Measurements from ENCODE around the gene LTBP3. TPM values are rescaled to one million over a fixed set of nuclear protein-coding genes. Genes with fewer than 3 reads are reported as not detected.

Gene LTBP3
- total RNA-seq, 3 donors from 2014 or later = 63.0 to 98.9 (median 95.7) TPM

Other genes starting within 250 kb of the LTBP3 start
- 10 to 100 TPM; 11.3 to 20.8 (median 13.4) TPM for gene CDC42EP2, start 243.5 kb downstream of the LTBP3 start, total RNA-seq
- gene DPF2, start 224.5 kb downstream of the LTBP3 start, total RNA-seq = 10 to 100 TPM; 30.7 to 44.8 (median 39.7) TPM
- gene TIGD3, start 203.6 kb downstream of the LTBP3 start, total RNA-seq = 1 to 10 TPM in 1 of 3 donors, under 1 TPM in 1, not detected in 1; 0.29 to 1.3 TPM
- 1 to 10 TPM; 5.4 to 9.1 (median 6.6) TPM for gene SLC25A45, start 175.7 kb downstream of the LTBP3 start, total RNA-seq
- gene FRMD8, start 171.7 kb downstream of the LTBP3 start, total RNA-seq = 10 to 100 TPM; 22.9 to 57.0 (median 49.0) TPM
- gene NEAT1, start 135.6 kb downstream of the LTBP3 start, total RNA-seq = 100 to 1,000 TPM; 323 to 391 (median 351) TPM
- gene MALAT1, start 59.3 kb downstream of the LTBP3 start, total RNA-seq = over 10,000 TPM; 14,217 to 22,312 (median 18,959) TPM
- 10 to 100 TPM; 74.1 to 83.4 (median 83.2) TPM for gene SCYL1, start 33.3 kb downstream of the LTBP3 start, total RNA-seq
- 10 to 100 TPM; 48.9 to 60.0 (median 59.4) TPM for gene ZNRD2, start 12.1 kb upstream of the LTBP3 start, total RNA-seq
- 10 to 100 TPM; 37.4 to 51.4 (median 40.8) TPM for gene FAM89B, start 14.2 kb upstream of the LTBP3 start, total RNA-seq
- 10 to 100 TPM; 28.0 to 68.8 (median 33.4) TPM for gene EHBP1L1, start 17.7 kb upstream of the LTBP3 start, total RNA-seq
- gene KCNK7, start 37.4 kb upstream of the LTBP3 start, total RNA-seq = 1 to 10 TPM in 1 of 3 donors, under 1 TPM in 2; 0.33 to 2.2 (median 0.80) TPM
- 10 to 100 TPM; 30.4 to 39.0 (median 36.7) TPM for gene MAP3K11, start 55.9 kb upstream of the LTBP3 start, total RNA-seq
- 10 to 100 TPM; 13.4 to 21.0 (median 20.1) TPM for gene PCNX3, start 57.4 kb upstream of the LTBP3 start, total RNA-seq
- gene SIPA1, start 79.7 kb upstream of the LTBP3 start, total RNA-seq = 10 to 100 TPM; 18.2 to 27.9 (median 25.5) TPM
- 10 to 100 TPM; 45.0 to 57.7 (median 46.2) TPM for gene RELA, start 104.6 kb upstream of the LTBP3 start, total RNA-seq
- gene KAT5, start 153.9 kb upstream of the LTBP3 start, total RNA-seq = 10 to 100 TPM; 50.1 to 66.7 (median 61.3) TPM
- 100 to 1,000 TPM in 1 of 3 donors, 10 to 100 TPM in 2; 89.1 to 110 (median 99.8) TPM for gene RNASEH2C, start 162.4 kb upstream of the LTBP3 start, total RNA-seq
- gene AP5B1, start 222.6 kb upstream of the LTBP3 start, total RNA-seq = 10 to 100 TPM; 15.5 to 19.3 (median 17.6) TPM
- 1 to 10 TPM in 2 of 3 donors, not detected in 1; 3.6 to 5.1 TPM for gene OVOL1, start 228.7 kb upstream of the LTBP3 start, total RNA-seq